ENCODE data around the gene APP.

APP gene

GRCh38 chr21:25862112-25862511 lies 308.5 kb downstream of the APP start:
- no peaks in the 10 kb centered on the region for H4K20me1 ChIP-seq (ENCODE audit: low read depth, low read length)
- H3K79me2 ChIP-seq (ENCODE audit: insufficient read depth, low read length): no peaks in the 10 kb centered on the region
- TF ChIP-seq, protein P1, sequence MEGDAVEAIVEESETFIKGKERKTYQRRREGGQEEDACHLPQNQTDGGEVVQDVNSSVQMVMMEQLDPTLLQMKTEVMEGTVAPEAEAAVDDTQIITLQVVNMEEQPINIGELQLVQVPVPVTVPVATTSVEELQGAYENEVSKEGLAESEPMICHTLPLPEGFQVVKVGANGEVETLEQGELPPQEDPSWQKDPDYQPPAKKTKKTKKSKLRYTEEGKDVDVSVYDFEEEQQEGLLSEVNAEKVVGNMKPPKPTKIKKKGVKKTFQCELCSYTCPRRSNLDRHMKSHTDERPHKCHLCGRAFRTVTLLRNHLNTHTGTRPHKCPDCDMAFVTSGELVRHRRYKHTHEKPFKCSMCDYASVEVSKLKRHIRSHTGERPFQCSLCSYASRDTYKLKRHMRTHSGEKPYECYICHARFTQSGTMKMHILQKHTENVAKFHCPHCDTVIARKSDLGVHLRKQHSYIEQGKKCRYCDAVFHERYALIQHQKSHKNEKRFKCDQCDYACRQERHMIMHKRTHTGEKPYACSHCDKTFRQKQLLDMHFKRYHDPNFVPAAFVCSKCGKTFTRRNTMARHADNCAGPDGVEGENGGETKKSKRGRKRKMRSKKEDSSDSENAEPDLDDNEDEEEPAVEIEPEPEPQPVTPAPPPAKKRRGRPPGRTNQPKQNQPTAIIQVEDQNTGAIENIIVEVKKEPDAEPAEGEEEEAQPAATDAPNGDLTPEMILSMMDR (IDR thresholded peaks at IDR 0.05; ENCODE audit: insufficient read depth, low read length, poor library complexity, severe bottlenecking): no peak
- TF ChIP-seq EZH2phosphoT487 (conservative IDR thresholded peaks at IDR 0.05; ENCODE audit: low read length): no peak
- H3K4me3 ChIP-seq (ENCODE audit: insufficient read depth, low read length, poor library complexity, severe bottlenecking): no peak overlapping the region
- no peaks in the 10 kb centered on the region for H3K27me3 ChIP-seq (ENCODE audit: low read length)
- H3K36me3 ChIP-seq (ENCODE audit: low read length): no peaks in the 10 kb centered on the region
- H3K9ac ChIP-seq (ENCODE audit: low read length): no peak overlapping the region
- H3F3A ChIP-seq (ENCODE audit: insufficient read depth): no peaks in the 10 kb centered on the region
- peak overlapping the region; percentile 67 for H2AFZ ChIP-seq (ENCODE audit: low read depth, low read length, severe bottlenecking)
- H3K4me2 ChIP-seq (ENCODE audit: low read depth, low read length, poor library complexity, severe bottlenecking): no peak overlapping the region
- no peak overlapping the region for H3K27ac ChIP-seq (ENCODE audit: low read depth, low read length)
- H3K9me3 ChIP-seq (ENCODE audit: insufficient read depth, low read length): no peaks in the 10 kb centered on the region
- no peaks in the 10 kb centered on the region for H3K9me2 ChIP-seq (replicated peaks; ENCODE audit: insufficient read depth, low read length)

DNA sequence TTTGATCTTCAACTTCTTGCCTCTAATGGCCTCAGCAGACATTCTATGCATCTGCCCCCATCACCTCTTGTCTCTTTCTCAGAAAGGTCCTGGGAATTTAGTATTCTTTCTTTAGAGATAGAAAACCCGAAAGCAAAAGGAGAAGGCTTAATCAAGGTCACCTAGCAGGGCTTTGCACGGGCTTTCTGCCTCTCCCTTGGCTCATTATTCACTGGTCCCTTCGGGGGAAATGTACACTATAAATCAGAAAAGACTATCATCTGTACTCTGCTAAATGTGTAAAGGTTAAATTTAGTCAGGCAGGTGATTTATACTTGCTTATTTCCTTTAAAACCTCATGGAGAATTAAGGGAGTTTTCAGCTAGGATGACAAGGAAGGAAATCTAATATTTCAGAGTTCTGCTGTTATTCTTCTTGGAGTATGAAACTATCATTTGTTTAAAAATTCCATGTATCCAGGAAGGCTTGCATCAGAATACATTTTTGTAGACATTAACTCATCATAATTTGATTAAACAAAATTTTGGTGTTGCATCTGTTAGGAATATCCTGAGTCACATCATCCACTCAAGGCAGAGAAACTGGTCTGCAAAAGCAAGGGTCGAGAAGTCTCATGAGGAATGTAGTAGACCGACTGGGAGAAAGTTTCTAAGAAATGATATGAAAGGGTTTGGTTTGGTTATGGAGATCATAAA lies 311.2 kb downstream of the APP start:
- Histone ChIP-seq H3K9me3 (ENCODE audit: insufficient read depth, low read length) (no peaks in the 10 kb centered on the region), H3K36me3 (ENCODE audit: low read length) (no peaks in the 10 kb centered on the region), H3K4me2 (ENCODE audit: low read depth, low read length, poor library complexity, severe bottlenecking) (no peak overlapping the region), H4K20me1 (ENCODE audit: low read depth, low read length) (no peaks in the 10 kb centered on the region), H3K27ac (ENCODE audit: low read depth, low read length) (no peak overlapping the region), H2AFZ (ENCODE audit: low read depth, low read length, severe bottlenecking) (no peak overlapping the region), H3K79me2 (ENCODE audit: insufficient read depth, low read length) (no peaks in the 10 kb centered on the region), H3K9ac (ENCODE audit: low read length) (no peak overlapping the region), H3F3A (ENCODE audit: insufficient read depth) (no peaks in the 10 kb centered on the region), H3K27me3 (ENCODE audit: low read length) (no peaks in the 10 kb centered on the region), H3K4me3 (ENCODE audit: insufficient read depth, low read length, poor library complexity, severe bottlenecking) (no peak overlapping the region), H3K9me2 (replicated peaks; ENCODE audit: insufficient read depth, low read length) (no peaks in the 10 kb centered on the region)
- no peak for TF ChIP-seq EZH2phosphoT487 (conservative IDR thresholded peaks at IDR 0.05; ENCODE audit: low read length)
- TF ChIP-seq, protein P1 (IDR thresholded peaks at IDR 0.05; ENCODE audit: insufficient read depth, low read length, poor library complexity, severe bottlenecking): no peak

DNA sequence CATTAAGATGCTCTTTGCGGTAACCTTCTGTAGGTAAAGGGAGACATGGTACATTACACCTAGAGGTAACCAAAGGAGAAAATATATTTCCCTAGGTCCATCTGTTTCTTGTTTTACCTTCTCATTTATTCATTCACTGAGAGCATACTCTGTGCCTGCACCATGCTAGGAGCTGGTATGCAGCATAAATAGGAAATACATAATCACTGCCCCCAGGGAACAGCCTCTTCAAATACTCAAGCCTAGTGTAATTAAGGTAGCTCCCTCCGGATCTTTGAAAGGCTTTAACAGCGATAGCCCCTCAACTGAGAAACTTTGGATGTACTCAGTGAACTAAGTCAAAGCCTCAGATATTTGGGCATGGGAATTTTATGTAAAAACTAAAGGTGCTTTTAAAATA lies 312.2 kb downstream of the APP start:
- H3K4me2 ChIP-seq (ENCODE audit: low read depth, low read length, poor library complexity, severe bottlenecking): no peak overlapping the region
- no peak overlapping the region for H3K27ac ChIP-seq (ENCODE audit: low read depth, low read length)
- H3K79me2 ChIP-seq (ENCODE audit: insufficient read depth, low read length): no peaks in the 10 kb centered on the region
- H3K36me3 ChIP-seq (ENCODE audit: low read length): no peaks in the 10 kb centered on the region
- no peak overlapping the region for H2AFZ ChIP-seq (ENCODE audit: low read depth, low read length, severe bottlenecking)
- H3F3A ChIP-seq (ENCODE audit: insufficient read depth): no peaks in the 10 kb centered on the region
- H3K27me3 ChIP-seq (ENCODE audit: low read length): no peaks in the 10 kb centered on the region
- TF ChIP-seq, protein P1 (IDR thresholded peaks at IDR 0.05; ENCODE audit: insufficient read depth, low read length, poor library complexity, severe bottlenecking): no peak
- TF ChIP-seq EZH2phosphoT487 (conservative IDR thresholded peaks at IDR 0.05; ENCODE audit: low read length): no peak
- H3K9ac ChIP-seq (ENCODE audit: low read length): no peak overlapping the region
- H3K9me3 ChIP-seq (ENCODE audit: insufficient read depth, low read length): no peaks in the 10 kb centered on the region
- H3K9me2 ChIP-seq (replicated peaks; ENCODE audit: insufficient read depth, low read length): no peaks in the 10 kb centered on the region
- H3K4me3 ChIP-seq (ENCODE audit: insufficient read depth, low read length, poor library complexity, severe bottlenecking): no peak overlapping the region
- no peaks in the 10 kb centered on the region for H4K20me1 ChIP-seq (ENCODE audit: low read depth, low read length)
